Activated CD4-positive, alpha-beta T cell treated with anti-CD3 and anti-CD28 coated beads, Interleukin-2, amount 10 ng/mL, durations not matched to agents 7 days and 5 days (primary cell): ENCODE measurements around the gene DHPS. TPM values are rescaled to one million over a fixed set of nuclear protein-coding genes. Genes with fewer than 3 reads are reported as not detected.
"Not testable (repeated sequence)": the region's sequence is repeated elsewhere in the genome, so short reads cannot be mapped to it uniquely, and the experiment has no call there.

Experiments
- CTCF ChIA-PET: fragments of 350-600 bp; sonication (Branson Sonifier 250); formaldehyde crosslinking; loops from one replicate; lab custom pipeline; 2021; ENCODE audit warnings: antibody characterized with exemption; lab: Charles Lee
- POLR2A ChIA-PET: fragments of 350-600 bp; sonication (Branson Sonifier 250); formaldehyde crosslinking; loops from one replicate; lab custom pipeline; 2021; ENCODE audit warnings: antibody characterized with exemption; lab: Charles Lee
- DNase-seq: peaks from one replicate; pipeline ENCODE4 v3.0.0-alpha.2; 2020
- H3K27ac Mint-ChIP-seq: one replicate; pipeline ENCODE4 v1.8.0; 2021; ENCODE audit warnings: mild to moderate bottlenecking, moderate library complexity, mixed read lengths
- H3K27me3 Mint-ChIP-seq: one replicate; pipeline ENCODE4 v1.8.0; 2021; ENCODE audit warnings: mixed read lengths
- H3K36me3 Mint-ChIP-seq: one replicate; pipeline ENCODE4 v1.8.0; 2021; ENCODE audit warnings: low read depth, mixed read lengths
- H3K4me1 Mint-ChIP-seq: one replicate; pipeline ENCODE4 v1.8.0; 2021; ENCODE audit warnings: mixed read lengths
- H3K4me3 Mint-ChIP-seq: one replicate; pipeline ENCODE4 v1.8.0; 2021; ENCODE audit warnings: mild to moderate bottlenecking, moderate library complexity, mixed read lengths
- H3K9me3 Mint-ChIP-seq: one replicate; pipeline ENCODE4 v1.8.0; 2021; ENCODE audit warnings: mixed read lengths
- total RNA-seq, 2 experiments: library from RNA; stranded (reverse); gene quantifications; one replicate each; pipeline ENCODE4 v1.2.3, GENCODE V29; 2021

Gene DHPS
- total RNA-seq, 2 experiments from 2014 or later, result 89.9 to 102 TPM

DNA sequence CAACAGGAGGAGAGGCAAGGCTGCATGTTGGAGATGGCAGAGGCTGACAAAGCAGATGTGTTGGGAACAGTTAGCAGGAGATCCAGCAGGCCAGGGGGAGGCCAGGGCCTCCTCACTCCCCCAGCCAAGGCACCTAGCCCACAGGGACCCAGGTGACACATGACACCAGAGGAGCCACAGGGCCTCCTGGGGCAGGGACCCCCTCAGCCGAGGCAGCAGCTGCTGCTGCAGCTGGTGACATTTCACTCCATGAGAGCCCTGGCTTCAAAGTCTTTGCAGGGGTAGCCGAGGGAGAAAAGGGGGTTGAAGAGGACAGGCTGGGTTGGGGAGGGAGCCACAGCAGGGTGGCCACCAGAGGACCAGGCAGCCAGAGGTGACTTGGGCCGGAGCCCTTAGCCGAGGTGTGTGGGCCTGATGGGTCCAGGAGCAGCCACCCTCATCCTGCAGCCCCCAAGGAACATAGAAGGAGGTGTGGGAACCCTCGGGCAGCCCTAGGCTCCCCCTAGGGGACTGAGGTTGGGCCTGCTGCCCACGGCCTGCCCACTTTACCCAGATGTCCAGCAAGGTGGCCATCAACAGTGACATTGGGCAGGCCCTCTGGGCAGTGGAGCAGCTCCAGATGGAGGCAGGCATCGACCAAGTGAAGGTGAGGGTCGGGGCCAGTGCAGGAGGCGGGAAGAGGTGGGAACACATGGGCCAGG is 6.0 kb upstream of the DHPS start, which contains the start of gene GNG14:
Gene GNG14 (plus strand): TSS at position 503 of the 701 bp plus-strand sequence. CDS start 51 bp downstream, at position 554.
- Mint-ChIP-seq H3K27ac (no peak within 1 kb of the TSS), H3K4me3 (no peak within 1 kb of the TSS), H3K27me3 (no peaks in the 10 kb centered on the region), H3K4me1 (peaks cover 2% of the 10 kb centered on the region), H3K36me3 (no peaks in the 10 kb centered on the region), H3K9me3 (no peaks in the 10 kb centered on the region)
- DNase-seq, result no peak
- ChIA-PET POLR2A (no interaction called here), CTCF (interaction anchor here (0.6 to 2.2 kb wide), 2 partner anchors 8 to 585 kb away, joined by 7 read pairs; no protein-coding TSS in a partner anchor)

DNA sequence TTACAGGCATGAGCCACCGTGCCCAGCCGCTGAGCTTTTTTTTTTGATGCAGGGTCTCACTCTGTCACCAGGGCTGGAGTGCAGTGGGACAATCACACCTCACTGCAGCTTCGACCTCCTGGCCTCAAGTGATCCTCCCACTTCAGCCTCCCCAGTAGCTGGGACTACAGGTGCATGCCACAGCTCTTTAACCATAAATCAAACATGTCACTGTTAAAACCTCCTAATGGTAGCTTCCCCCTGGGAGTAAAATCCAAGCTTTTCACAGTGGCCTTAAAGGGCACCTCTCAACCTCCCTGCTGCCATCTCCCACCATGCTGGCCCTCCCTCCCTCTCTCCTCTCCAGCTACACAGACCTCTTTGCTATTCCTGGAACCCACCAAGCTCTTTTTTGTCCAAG is 4.2 kb upstream of the DHPS start:
- no peak for DNase-seq
- H3K36me3 Mint-ChIP-seq, result peaks cover 4% of the 10 kb centered on the region
- H3K9me3 Mint-ChIP-seq, result no peaks in the 10 kb centered on the region
- no peak overlapping the region for H3K4me3 Mint-ChIP-seq
- peaks cover 6% of the 10 kb centered on the region for H3K4me1 Mint-ChIP-seq
- H3K27ac Mint-ChIP-seq, result no peak overlapping the region
- H3K27me3 Mint-ChIP-seq, result no peaks in the 10 kb centered on the region
- ChIA-PET CTCF (interaction anchor here (0.6 to 2.2 kb wide), 4 partner anchors 9 to 132 kb away, joined by 3 to 7 read pairs (median 3); no protein-coding TSS in a partner anchor), POLR2A (no interaction called here)

DNA sequence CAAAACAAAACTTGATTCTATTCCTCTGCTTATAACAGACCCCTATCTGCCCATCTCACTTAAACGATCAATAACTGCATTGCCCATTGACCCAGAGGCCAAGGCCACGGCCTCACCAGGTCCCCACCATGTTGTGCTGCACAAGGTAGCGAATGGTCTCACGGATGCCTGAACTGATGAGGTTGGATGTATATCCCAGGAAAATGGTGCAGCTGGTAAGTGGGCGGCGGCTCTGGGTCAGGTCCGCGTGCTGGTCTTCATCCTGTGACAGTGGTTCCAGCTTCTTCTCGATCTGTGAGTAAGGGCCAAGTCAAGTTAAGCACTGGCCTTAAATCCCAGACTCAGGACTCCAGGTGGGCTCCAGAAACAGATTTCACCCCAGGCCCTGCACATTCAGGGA is 1.6 kb downstream of the DHPS start:
- POLR2A ChIA-PET, result no interaction called here
- CTCF ChIA-PET, result interaction anchor here (3.9 kb wide), 1 partner anchor 10 kb away, joined by 23 read pairs; a partner anchor contains a TSS

DNA sequence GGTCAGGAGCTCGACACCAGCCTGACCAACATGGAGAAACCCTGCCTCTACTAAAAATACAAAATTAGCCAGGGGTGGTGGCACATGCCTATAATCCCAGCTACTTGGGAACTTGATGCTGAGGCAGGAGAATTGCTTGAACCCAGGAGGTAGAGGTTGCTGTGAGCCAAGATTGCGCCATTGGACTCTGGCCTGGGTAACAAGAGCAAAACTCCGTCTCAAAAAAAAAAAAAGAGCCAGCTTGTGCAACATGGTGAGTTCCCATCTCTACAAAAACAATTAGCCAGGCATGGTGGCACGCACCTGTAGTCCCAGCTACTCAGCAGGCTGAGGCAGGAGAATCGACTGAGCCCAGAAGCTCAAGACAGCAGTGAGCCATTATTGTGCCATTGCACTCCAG is 3.6 kb downstream of the DHPS start:
- not testable (repeated sequence) for H3K9me3 Mint-ChIP-seq, H3K27ac Mint-ChIP-seq, H3K27me3 Mint-ChIP-seq, DNase-seq, H3K4me3 Mint-ChIP-seq
- POLR2A ChIA-PET, result interaction anchor here (0.8 kb wide), 1 partner anchor 9 kb away, joined by 8 read pairs; a partner anchor contains a TSS
- H3K36me3 Mint-ChIP-seq, result peaks cover 35% of the 10 kb centered on the region
- peaks cover 26% of the 10 kb centered on the region for H3K4me1 Mint-ChIP-seq
- CTCF ChIA-PET, result interaction anchor here (0.6 to 3.9 kb wide), 10 partner anchors 8 to 288 kb away, joined by 3 to 23 read pairs (median 3); partner anchors contain the start of gene FBXW9

More for the DNA sequence above, 1.6 kb downstream of the DHPS start:
- Mint-ChIP-seq H3K36me3 (peaks cover 26% of the 10 kb centered on the region), H3K4me1 (peaks cover 27% of the 10 kb centered on the region), H3K27ac (no peak overlapping the region), H3K9me3 (no peaks in the 10 kb centered on the region), H3K27me3 (no peaks in the 10 kb centered on the region), H3K4me3 (peak overlapping the region; percentile 93)
- no peak for DNase-seq

DNA sequence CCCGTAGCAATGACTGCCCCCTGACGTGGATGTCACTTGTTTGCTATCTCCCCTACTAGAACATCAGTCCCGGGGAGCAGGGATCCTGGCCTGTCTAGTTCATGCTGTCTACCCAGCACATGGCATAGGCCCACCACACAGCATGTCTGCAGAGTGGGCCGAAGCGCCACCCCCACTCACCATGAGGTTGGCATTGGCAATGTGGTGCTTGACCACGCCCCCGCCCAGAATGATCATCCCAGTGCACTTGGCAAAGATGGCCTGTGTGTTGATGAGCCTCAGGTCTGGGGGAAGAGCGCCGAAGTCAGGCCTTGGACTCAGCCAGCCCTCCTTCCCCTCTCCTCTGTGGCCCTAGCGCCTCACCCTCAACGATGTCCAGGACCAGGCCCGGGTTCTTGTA is 4.8 kb downstream of the DHPS start:
- Mint-ChIP-seq H3K27me3 (no peaks in the 10 kb centered on the region), H3K36me3 (peaks cover 37% of the 10 kb centered on the region), H3K4me1 (peaks cover 28% of the 10 kb centered on the region), H3K9me3 (no peaks in the 10 kb centered on the region), H3K27ac (no peak overlapping the region), H3K4me3 (no peak overlapping the region)
- no peak for DNase-seq
- POLR2A ChIA-PET, result no interaction called here
- CTCF ChIA-PET, result interaction anchor here (0.6 to 2.2 kb wide), 11 partner anchors 14 to 1392 kb away, joined by 3 to 7 read pairs (median 3); no protein-coding TSS in a partner anchor

DNA sequence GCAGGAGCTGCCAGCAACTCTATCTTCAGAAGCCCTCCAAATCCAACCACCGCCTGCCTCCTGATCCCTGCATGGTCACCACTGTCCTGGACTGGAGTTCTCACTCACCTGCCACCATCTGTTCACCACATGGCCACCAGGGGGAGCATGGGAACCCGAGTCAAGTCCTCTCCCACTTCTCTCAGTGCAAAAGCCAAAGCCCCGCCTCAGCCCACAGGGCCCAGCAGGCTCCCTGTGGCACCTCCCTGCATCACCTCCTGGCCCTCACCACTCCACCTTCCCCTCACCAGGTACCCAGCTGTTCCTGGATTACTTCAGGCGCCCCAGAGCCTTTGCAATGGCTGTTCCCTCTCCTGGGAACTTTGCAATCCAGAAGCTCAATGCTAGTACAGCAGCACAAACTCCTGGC is 5.3 kb downstream of the DHPS start:
- peaks cover 30% of the 10 kb centered on the region for H3K4me1 Mint-ChIP-seq
- peak; percentile 91 for DNase-seq
- H3K27ac Mint-ChIP-seq, result no peak overlapping the region
- H3K27me3 Mint-ChIP-seq, result no peaks in the 10 kb centered on the region
- ChIA-PET CTCF (interaction anchor here (0.7 to 2.2 kb wide), 10 partner anchors 10 to 289 kb away, joined by 3 to 7 read pairs (median 4); partner anchors contain the start of genes MAN2B1 and WDR83), POLR2A (no interaction called here)
- no peak overlapping the region for H3K4me3 Mint-ChIP-seq
- peaks cover 38% of the 10 kb centered on the region for H3K36me3 Mint-ChIP-seq
- no peaks in the 10 kb centered on the region for H3K9me3 Mint-ChIP-seq

DNA sequence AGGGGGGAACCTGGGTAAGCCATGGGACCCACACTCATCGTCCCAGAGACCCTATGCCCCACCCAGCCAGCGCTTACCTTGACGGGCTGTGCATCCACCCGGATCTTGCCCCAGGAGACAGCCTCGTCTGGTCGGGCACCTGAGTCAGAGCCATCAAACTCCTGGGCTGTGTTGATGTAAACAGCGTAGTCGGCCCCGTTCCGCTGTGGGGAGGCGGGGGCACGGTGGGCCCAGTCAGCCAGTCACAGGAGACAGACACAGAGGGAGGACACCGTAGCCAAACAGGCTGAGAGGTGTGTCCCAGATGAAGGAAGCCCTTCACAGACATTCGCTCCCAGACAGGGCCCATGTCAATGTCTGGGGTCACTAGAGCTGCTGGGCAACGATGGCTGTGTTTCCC is 5.7 kb downstream of the DHPS start:
- no peak overlapping the region for H3K27ac Mint-ChIP-seq
- CTCF ChIA-PET, result interaction anchor here (0.9 to 2.2 kb wide), 7 partner anchors 10 to 289 kb away, joined by 3 to 7 read pairs (median 4); partner anchors contain the start of genes MAN2B1 and WDR83

DNA sequence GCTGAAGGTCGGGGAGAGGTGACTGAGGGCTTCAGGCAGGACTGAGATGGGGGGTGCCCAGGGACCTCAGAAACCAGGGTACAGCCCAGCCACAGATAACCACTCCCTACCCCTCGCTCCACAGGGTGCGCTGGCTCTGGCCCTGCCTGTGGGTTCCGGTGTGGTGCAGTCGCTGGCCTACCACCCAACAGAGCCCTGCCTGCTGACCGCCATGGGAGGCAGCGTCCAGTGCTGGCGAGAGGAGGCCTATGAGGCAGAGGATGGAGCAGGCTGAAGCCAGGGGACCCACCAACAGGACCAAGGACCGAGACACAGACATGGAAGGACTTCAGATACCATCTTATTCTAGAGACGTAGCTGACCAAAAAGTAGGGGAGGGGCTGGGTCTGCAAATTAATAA is 6.3 kb downstream of the DHPS start:
- DNase-seq, result no peak
- Mint-ChIP-seq H3K9me3 (no peaks in the 10 kb centered on the region), H3K4me3 (no peak overlapping the region), H3K4me1 (peaks cover 30% of the 10 kb centered on the region), H3K27me3 (no peaks in the 10 kb centered on the region), H3K27ac (peak overlapping the region; percentile 31), H3K36me3 (peaks cover 34% of the 10 kb centered on the region)
- POLR2A ChIA-PET, result no interaction called here
- CTCF ChIA-PET, result interaction anchor here (1.2 to 1.9 kb wide), 3 partner anchors 9 to 290 kb away, joined by 3 to 6 read pairs (median 4); partner anchors contain the start of genes MAN2B1 and WDR83

More for the DNA sequence above, 5.7 kb downstream of the DHPS start:
- Mint-ChIP-seq H3K4me1 (peaks cover 27% of the 10 kb centered on the region), H3K27me3 (no peaks in the 10 kb centered on the region), H3K36me3 (peaks cover 35% of the 10 kb centered on the region), H3K9me3 (no peaks in the 10 kb centered on the region), H3K4me3 (no peak overlapping the region)
- no peak for DNase-seq
- POLR2A ChIA-PET, result no interaction called here

DNA sequence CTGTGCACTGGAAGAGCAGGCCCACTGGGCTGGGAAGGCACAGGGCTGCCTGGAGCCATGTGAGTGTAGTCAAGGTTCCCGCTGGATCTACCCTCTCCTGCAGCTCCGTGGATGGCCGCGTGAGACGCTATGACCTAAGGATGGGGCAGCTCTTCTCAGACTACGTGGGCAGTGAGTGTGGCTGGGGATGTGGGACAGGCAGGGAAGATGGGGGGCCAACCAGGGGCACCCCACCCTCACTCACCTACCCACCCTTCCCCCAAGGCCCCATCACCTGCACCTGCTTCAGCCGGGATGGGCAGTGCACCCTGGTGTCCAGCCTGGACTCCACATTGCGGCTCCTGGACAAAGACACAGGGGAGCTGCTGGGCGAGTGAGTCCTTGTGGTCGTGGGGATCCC is 8.9 kb downstream of the DHPS start:
- Mint-ChIP-seq H3K9me3 (no peaks in the 10 kb centered on the region), H3K27ac (no peak overlapping the region), H3K27me3 (no peaks in the 10 kb centered on the region), H3K4me3 (no peak overlapping the region), H3K36me3 (peaks cover 25% of the 10 kb centered on the region), H3K4me1 (peaks cover 39% of the 10 kb centered on the region)
- POLR2A ChIA-PET, result no interaction called here
- CTCF ChIA-PET, result interaction anchor here (0.8 to 4.4 kb wide), 8 partner anchors 7 to 378 kb away, joined by 3 to 23 read pairs (median 4); partner anchors contain the start of genes DHPS, ZNF44 and ZNF563
- DNase-seq, result no peak

DNA sequence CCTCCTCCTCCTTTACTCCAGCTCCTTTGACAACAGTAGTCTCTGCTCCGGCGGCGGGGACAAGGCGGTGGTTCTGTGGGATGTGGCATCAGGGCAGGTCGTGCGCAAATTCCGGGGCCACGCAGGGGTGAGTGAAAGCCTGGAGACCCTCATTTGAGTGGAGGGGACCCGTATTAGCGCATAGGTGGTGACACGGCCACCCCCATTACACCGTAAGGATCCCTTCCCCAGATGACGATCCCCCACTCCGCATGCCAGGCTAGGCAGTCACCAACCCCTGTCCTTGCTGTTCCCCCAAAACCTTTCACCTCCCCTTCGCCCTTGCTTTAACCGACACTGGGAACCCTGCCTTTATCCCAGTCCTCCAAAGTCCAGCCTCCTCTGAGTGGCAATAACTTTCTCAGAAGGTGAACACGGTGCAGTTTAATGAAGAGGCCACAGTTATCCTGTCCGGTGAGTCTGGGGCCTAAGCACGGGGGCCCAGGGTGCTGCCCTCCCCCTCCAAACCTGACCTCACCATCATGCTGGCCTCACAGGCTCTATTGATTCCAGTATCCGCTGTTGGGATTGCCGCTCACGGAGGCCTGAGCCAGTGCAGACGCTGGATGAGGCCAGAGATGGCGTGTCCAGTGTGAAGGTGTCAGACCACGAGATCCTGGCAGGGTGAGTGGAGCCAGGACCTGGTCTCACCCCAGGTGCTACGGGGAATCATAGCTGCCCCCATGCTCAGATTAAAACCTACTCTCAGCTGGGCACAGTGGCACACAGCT is 11.3 kb downstream of the DHPS start:
- Mint-ChIP-seq H3K4me3 (peak overlapping the region; percentile 96), H3K36me3 (peaks cover 18% of the 10 kb centered on the region), H3K27ac (peak overlapping the region; percentile 99), H3K27me3 (no peaks in the 10 kb centered on the region), H3K4me1 (peaks cover 45% of the 10 kb centered on the region), H3K9me3 (no peaks in the 10 kb centered on the region)
- CTCF ChIA-PET, result interaction anchor here (1.9 to 4.4 kb wide), 2 partner anchors 10 to 103 kb away, joined by 6 to 23 read pairs; partner anchors contain the start of gene DHPS
- DNase-seq, result no peak
- POLR2A ChIA-PET, result no interaction called here

DNA sequence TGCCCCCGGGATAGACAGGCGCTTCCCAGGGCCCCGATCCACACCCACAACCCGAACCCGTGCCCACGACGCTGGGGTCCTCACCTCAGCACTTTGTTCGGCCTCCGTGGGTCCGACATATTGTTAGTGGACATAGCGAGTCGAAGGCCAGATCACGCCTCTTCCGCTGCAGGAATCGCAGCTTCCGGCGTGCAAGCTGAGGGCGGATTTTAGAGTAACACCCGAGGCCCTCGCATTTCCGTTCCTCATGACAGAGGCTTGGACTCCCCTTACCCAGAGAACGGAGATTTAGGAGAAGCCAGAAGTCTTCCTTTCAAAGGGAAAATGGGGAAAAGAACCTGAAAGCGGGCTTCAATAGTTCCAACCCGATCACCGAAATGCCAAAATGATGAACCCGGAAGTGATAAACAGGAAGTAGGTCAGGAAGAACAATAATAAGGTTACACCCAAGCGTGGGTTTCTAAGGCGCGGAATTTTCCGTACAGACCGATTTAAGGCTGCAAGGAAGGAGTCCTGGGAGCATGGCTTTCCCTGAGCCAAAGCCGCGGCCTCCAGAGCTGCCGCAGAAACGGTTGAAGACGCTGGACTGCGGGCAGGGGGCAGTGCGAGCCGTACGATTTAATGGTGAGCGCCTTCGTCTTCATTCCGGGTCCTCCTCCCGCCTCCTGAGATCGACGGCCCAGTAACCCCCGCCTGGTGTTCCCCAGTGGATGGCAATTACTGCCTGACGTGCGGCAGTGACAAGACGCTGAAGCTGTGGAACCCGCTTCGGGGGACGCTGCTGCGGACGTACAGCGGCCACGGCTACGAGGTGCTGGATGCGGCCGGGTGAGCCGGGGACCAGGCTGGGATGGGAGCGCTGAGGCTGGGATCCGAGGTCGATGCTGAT is 12.2 kb downstream of the DHPS start:
- peak; percentile 78 for DNase-seq
- no peaks in the 10 kb centered on the region for H3K27me3 Mint-ChIP-seq
- no peaks in the 10 kb centered on the region for H3K9me3 Mint-ChIP-seq
- CTCF ChIA-PET, result interaction anchor here (0.9 to 4.4 kb wide), 3 partner anchors 11 to 509 kb away, joined by 3 to 23 read pairs (median 5); partner anchors contain the start of gene DHPS
- H3K4me3 Mint-ChIP-seq, result peak overlapping the region; percentile 96
- H3K36me3 Mint-ChIP-seq, result peaks cover 24% of the 10 kb centered on the region
- peaks cover 54% of the 10 kb centered on the region for H3K4me1 Mint-ChIP-seq
- POLR2A ChIA-PET, result interaction anchor here (1.0 kb wide), 1 partner anchor 9 kb away, joined by 8 read pairs; no protein-coding TSS in a partner anchor
- H3K27ac Mint-ChIP-seq, result peak overlapping the region; percentile 99
